Measurements from ENCODE around the gene SAMD14. TPM values are rescaled to one million over a fixed set of nuclear protein-coding genes. Genes with fewer than 3 reads are reported as not detected.

The SAMD14 gene
- total RNA-seq, 1 experiment from 2014 or later: 5.9 TPM

DNA sequence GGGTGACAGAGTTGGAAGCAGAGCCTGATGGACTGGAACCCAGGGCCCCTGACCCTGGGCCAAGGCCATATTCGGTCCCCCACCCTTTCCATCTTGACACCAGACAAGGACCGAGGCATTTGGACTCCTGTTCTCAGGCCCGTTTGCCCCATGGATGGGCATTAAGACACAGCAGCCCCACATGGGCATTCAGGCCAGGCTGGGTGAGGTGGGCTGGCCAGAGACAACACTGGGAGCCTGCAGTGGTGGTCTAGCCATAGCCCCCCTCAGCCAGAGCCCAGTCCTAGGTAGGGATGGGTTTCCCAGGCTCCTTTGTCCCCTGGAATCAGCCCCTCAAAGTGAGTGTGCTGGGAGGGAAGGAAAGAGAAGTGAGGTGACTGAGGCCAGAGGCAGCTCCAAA is 33.2 kb downstream of the SAMD14 start (continued):
- TF ChIP-seq, protein P1, sequence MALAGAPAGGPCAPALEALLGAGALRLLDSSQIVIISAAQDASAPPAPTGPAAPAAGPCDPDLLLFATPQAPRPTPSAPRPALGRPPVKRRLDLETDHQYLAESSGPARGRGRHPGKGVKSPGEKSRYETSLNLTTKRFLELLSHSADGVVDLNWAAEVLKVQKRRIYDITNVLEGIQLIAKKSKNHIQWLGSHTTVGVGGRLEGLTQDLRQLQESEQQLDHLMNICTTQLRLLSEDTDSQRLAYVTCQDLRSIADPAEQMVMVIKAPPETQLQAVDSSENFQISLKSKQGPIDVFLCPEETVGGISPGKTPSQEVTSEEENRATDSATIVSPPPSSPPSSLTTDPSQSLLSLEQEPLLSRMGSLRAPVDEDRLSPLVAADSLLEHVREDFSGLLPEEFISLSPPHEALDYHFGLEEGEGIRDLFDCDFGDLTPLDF (CRISPR knock-in tag; IDR thresholded peaks at IDR 0.05): no peak
- no peak for TF ChIP-seq ZNF671 (CRISPR knock-in tag; IDR thresholded peaks at IDR 0.05)
- TF ChIP-seq, protein P2, sequence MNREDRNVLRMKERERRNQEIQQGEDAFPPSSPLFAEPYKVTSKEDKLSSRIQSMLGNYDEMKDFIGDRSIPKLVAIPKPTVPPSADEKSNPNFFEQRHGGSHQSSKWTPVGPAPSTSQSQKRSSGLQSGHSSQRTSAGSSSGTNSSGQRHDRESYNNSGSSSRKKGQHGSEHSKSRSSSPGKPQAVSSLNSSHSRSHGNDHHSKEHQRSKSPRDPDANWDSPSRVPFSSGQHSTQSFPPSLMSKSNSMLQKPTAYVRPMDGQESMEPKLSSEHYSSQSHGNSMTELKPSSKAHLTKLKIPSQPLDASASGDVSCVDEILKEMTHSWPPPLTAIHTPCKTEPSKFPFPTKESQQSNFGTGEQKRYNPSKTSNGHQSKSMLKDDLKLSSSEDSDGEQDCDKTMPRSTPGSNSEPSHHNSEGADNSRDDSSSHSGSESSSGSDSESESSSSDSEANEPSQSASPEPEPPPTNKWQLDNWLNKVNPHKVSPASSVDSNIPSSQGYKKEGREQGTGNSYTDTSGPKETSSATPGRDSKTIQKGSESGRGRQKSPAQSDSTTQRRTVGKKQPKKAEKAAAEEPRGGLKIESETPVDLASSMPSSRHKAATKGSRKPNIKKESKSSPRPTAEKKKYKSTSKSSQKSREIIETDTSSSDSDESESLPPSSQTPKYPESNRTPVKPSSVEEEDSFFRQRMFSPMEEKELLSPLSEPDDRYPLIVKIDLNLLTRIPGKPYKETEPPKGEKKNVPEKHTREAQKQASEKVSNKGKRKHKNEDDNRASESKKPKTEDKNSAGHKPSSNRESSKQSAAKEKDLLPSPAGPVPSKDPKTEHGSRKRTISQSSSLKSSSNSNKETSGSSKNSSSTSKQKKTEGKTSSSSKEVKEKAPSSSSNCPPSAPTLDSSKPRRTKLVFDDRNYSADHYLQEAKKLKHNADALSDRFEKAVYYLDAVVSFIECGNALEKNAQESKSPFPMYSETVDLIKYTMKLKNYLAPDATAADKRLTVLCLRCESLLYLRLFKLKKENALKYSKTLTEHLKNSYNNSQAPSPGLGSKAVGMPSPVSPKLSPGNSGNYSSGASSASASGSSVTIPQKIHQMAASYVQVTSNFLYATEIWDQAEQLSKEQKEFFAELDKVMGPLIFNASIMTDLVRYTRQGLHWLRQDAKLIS (CRISPR knock-in tag; IDR thresholded peaks at IDR 0.05; ENCODE audit: borderline replicate concordance): no peak
- no peak for TF ChIP-seq EMX1 (CRISPR knock-in tag; IDR thresholded peaks at IDR 0.05)
- TF ChIP-seq TEAD4 (CRISPR knock-in tag; IDR thresholded peaks at IDR 0.05): no peak
- TF ChIP-seq, protein P3, sequence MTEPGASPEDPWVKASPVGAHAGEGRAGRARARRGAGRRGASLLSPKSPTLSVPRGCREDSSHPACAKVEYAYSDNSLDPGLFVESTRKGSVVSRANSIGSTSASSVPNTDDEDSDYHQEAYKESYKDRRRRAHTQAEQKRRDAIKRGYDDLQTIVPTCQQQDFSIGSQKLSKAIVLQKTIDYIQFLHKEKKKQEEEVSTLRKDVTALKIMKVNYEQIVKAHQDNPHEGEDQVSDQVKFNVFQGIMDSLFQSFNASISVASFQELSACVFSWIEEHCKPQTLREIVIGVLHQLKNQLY (CRISPR knock-in tag; IDR thresholded peaks at IDR 0.05): no peak
- TF ChIP-seq OVOL2 (CRISPR knock-in tag; IDR thresholded peaks at IDR 0.05; ENCODE audit: borderline replicate concordance): no peak
- TF ChIP-seq, protein P4, sequence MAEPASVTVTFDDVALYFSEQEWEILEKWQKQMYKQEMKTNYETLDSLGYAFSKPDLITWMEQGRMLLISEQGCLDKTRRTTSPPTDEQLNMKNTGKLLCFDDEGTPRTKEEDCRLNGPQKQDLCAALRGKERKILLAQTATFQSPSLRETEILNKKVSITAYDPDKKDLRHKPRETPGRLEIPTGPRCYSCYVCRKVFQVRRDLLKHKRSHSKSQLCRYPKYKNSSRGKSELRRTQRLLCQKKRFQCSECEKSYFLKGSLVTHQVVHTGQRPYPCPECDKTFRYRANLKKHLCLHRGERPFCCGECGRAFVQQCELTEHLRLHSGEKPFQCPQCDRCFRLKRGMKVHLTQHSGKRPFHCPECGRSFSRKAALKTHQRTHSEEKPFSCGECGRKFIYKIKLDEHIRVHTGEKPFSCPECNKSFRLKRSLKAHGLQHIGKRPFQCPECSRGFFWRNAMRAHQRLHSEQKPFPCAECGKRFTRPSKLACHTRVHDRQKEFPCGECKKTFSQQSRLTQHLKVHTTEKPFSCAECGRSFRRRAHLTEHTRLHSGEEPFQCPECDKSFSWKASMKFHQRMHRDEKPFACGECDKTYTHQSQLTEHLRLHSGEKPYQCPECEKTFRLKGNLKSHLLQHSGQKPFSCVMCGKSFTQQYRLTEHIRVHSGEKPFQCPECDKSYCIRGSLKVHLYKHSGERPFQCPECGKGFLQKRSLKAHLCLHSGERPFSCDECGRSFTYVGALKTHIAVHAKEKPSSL (CRISPR knock-in tag; conservative IDR thresholded peaks at IDR 0.05): no peak
- TF ChIP-seq ETV6 (CRISPR knock-in tag; IDR thresholded peaks at IDR 0.05): no peak
- TF ChIP-seq TCF7 (CRISPR knock-in tag; IDR thresholded peaks at IDR 0.05; ENCODE audit: low read depth): no peak
- TF ChIP-seq, protein P5, sequence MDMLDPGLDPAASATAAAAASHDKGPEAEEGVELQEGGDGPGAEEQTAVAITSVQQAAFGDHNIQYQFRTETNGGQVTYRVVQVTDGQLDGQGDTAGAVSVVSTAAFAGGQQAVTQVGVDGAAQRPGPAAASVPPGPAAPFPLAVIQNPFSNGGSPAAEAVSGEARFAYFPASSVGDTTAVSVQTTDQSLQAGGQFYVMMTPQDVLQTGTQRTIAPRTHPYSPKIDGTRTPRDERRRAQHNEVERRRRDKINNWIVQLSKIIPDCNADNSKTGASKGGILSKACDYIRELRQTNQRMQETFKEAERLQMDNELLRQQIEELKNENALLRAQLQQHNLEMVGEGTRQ (CRISPR knock-in tag; IDR thresholded peaks at IDR 0.05): no peak
- TF ChIP-seq RORB (CRISPR knock-in tag; IDR thresholded peaks at IDR 0.05): no peak

DNA sequence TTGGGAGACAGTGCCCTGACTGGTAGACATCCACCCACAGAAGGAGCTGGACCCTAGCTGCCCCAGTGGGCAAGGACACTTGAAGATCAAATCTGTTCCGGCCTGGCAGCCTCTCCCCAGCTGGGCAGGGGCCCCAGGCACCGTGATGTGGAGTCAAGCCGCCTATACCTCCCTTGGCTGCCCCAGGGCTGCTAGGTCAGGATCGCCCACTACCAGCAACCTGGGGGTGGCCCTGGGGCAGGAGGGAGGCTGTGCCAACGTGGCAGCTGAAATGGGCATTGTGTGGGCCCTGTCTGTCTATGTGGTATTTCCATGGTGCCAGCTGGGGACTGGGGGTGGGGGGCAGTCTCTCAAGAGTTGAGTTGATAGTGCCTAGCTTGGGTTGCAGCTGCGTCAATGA is 33.9 kb downstream of the SAMD14 start:
- Mint-ChIP-seq H3K4me1 (peaks cover 12% of the 10 kb centered on the region), H3K27ac (no peak overlapping the region; the same call in 1 of the 2 replicates), H3K4me3 (peak overlapping the region; percentile 97), H3K27me3 (ENCODE audit: low read depth) (no peaks in the 10 kb centered on the region), H3K36me3 (no peaks in the 10 kb centered on the region), H3K9me3 (no peaks in the 10 kb centered on the region)
- DNase-seq (ENCODE audit: low spot score): no peak
- POLR2A ChIA-PET: interaction anchor here (0.6 kb wide), 1 partner anchor 11 kb away, joined by 5 read pairs; no protein-coding TSS in a partner anchor
- no peak for ATAC-seq
- CTCF ChIA-PET: interaction anchor here (0.9 to 4.6 kb wide), 3 partner anchors 11 to 56 kb away, joined by 4 to 118 read pairs (median 7); no protein-coding TSS in a partner anchor
- TF ChIP-seq, protein P6, sequence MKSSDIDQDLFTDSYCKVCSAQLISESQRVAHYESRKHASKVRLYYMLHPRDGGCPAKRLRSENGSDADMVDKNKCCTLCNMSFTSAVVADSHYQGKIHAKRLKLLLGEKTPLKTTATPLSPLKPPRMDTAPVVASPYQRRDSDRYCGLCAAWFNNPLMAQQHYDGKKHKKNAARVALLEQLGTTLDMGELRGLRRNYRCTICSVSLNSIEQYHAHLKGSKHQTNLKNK (CRISPR knock-in tag; IDR thresholded peaks at IDR 0.05): no peak
- TF ChIP-seq TCF7 (CRISPR knock-in tag; IDR thresholded peaks at IDR 0.05; ENCODE audit: low read depth) (no peak), ZNF396 (CRISPR knock-in tag; IDR thresholded peaks at IDR 0.05; ENCODE audit: borderline replicate concordance) (no peak), NFYB (CRISPR knock-in tag; conservative IDR thresholded peaks at IDR 0.05; ENCODE audit: low read depth) (no peak), ZNF416 (CRISPR knock-in tag; IDR thresholded peaks at IDR 0.05) (no peak), ATF1 (CRISPR knock-in tag; IDR thresholded peaks at IDR 0.05) (no peak), IRF2 (CRISPR knock-in tag; IDR thresholded peaks at IDR 0.05; ENCODE audit: borderline replicate concordance, low read depth) (no peak), ZNF138 (CRISPR knock-in tag; conservative IDR thresholded peaks at IDR 0.05) (no peak), FOXP1 (CRISPR knock-in tag; IDR thresholded peaks at IDR 0.05; ENCODE audit: borderline replicate concordance) (no peak), ETV6 (CRISPR knock-in tag; IDR thresholded peaks at IDR 0.05) (no peak)
- TF ChIP-seq, protein P7, sequence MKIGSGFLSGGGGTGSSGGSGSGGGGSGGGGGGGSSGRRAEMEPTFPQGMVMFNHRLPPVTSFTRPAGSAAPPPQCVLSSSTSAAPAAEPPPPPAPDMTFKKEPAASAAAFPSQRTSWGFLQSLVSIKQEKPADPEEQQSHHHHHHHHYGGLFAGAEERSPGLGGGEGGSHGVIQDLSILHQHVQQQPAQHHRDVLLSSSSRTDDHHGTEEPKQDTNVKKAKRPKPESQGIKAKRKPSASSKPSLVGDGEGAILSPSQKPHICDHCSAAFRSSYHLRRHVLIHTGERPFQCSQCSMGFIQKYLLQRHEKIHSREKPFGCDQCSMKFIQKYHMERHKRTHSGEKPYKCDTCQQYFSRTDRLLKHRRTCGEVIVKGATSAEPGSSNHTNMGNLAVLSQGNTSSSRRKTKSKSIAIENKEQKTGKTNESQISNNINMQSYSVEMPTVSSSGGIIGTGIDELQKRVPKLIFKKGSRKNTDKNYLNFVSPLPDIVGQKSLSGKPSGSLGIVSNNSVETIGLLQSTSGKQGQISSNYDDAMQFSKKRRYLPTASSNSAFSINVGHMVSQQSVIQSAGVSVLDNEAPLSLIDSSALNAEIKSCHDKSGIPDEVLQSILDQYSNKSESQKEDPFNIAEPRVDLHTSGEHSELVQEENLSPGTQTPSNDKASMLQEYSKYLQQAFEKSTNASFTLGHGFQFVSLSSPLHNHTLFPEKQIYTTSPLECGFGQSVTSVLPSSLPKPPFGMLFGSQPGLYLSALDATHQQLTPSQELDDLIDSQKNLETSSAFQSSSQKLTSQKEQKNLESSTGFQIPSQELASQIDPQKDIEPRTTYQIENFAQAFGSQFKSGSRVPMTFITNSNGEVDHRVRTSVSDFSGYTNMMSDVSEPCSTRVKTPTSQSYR (CRISPR knock-in tag; IDR thresholded peaks at IDR 0.05): no peak
- TF ChIP-seq, protein P8, sequence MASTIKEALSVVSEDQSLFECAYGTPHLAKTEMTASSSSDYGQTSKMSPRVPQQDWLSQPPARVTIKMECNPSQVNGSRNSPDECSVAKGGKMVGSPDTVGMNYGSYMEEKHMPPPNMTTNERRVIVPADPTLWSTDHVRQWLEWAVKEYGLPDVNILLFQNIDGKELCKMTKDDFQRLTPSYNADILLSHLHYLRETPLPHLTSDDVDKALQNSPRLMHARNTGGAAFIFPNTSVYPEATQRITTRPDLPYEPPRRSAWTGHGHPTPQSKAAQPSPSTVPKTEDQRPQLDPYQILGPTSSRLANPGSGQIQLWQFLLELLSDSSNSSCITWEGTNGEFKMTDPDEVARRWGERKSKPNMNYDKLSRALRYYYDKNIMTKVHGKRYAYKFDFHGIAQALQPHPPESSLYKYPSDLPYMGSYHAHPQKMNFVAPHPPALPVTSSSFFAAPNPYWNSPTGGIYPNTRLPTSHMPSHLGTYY (CRISPR knock-in tag; IDR thresholded peaks at IDR 0.05): no peak

Measured in WTC11 (cell line).